ENCODE data around the gene CDH5.
"Not testable (repeated sequence)": the region's sequence is repeated elsewhere in the genome, so short reads cannot be mapped to it uniquely, and the experiment has no call there.

Gene CDH5, protein sequence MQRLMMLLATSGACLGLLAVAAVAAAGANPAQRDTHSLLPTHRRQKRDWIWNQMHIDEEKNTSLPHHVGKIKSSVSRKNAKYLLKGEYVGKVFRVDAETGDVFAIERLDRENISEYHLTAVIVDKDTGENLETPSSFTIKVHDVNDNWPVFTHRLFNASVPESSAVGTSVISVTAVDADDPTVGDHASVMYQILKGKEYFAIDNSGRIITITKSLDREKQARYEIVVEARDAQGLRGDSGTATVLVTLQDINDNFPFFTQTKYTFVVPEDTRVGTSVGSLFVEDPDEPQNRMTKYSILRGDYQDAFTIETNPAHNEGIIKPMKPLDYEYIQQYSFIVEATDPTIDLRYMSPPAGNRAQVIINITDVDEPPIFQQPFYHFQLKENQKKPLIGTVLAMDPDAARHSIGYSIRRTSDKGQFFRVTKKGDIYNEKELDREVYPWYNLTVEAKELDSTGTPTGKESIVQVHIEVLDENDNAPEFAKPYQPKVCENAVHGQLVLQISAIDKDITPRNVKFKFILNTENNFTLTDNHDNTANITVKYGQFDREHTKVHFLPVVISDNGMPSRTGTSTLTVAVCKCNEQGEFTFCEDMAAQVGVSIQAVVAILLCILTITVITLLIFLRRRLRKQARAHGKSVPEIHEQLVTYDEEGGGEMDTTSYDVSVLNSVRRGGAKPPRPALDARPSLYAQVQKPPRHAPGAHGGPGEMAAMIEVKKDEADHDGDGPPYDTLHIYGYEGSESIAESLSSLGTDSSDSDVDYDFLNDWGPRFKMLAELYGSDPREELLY

DNA sequence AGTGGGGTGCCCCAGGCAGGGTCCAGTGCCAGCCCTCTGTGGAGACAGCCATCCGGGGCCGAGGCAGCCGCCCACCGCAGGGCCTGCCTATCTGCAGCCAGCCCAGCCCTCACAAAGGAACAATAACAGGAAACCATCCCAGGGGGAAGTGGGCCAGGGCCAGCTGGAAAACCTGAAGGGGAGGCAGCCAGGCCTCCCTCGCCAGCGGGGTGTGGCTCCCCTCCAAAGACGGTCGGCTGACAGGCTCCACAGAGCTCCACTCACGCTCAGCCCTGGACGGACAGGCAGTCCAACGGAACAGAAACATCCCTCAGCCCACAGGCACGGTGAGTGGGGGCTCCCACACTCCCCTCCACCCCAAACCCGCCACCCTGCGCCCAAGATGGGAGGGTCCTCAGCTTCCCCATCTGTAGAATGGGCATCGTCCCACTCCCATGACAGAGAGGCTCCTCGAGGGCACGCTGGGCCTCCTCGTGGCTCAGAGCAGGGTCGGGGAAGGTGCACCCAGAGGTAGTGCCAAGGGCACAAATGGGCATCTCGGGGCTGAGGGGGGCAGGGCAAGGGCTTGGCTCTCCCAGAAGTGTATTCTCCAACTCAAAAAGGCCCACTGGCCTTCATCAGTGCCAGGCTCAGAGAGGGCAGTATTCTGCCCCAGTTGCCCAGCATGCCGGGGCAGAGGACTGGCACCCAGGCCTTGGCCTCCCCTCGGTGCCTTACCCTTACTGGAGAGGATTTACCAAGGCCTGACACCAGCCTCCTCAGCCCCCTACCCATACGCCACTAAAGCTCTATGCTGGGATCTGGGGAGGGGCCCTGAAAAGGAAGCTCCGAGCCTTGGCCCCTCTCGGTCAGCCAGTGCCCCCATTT lies at the start of gene CDH5:
Gene CDH5, plus strand, starts transcription at position 259 of the 867 bp plus-strand sequence. CDS start 12,647 bp downstream, outside the sequence.
- FAIRE-seq (no peak), DNase-seq (ENCODE audit: insufficient read length, low spot score) (no peak)

DNA sequence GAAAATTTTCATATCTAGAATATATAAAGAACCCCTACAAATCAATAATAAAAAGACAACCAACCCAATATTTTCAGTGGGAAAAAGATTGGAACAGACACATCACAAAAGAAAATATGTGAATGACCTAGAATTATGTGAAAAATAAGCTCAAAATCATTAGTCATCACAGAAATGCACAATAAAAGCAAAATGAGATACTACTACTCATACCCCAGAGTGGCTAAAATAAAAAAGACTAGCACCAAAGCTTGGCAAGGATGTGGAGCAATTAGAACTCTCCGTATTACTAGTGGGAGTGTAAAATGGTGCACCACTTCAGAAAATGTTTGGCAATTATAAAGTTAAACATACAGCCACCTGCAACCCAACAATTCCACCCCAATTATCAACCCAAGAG lies 48.0 kb upstream of the CDH5 start:
- DNase-seq (ENCODE audit: insufficient read length, low spot score) (no peak), FAIRE-seq (no peak)

DNA sequence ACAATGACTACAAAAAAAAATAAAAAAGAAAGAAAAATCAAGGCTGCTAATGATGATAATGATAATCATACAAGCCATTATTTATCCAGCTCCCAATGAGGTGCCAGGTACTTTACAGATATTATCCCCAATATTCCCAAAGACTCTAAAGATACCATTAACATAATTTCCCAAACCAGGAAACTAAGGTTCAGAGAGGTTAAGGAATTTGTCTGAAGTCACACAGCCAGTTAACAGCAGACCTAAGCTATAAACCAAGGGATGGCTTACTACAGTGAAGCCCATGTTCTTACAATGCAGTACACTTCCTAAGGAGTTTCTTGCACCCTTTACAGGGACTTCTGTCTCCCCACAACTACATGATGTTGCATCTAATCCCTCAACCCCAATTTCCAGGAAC lies 45.7 kb upstream of the CDH5 start:
- DNase-seq (ENCODE audit: insufficient read length, low spot score) (no peak), FAIRE-seq (no peak)

DNA sequence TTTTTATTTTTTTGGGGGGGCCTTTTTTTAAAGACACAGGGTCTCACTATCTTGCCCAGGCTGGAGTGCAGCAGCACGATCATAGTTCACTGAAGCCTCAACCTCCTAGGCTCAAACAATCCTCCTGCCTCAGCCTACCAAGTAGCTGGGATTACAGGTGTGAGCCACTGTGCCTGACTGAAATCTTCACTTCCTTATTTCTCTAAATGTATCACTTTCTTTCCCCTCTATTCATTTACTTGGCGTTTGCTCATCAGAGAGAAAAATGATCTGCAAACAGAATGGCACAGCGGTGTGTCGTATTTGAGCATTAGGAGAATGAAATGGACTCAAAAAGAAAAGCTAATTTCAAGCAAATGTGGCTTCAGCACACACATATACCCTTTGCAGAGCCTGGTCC lies 44.3 kb upstream of the CDH5 start:
- FAIRE-seq: peak; percentile 73
- no peak for DNase-seq (ENCODE audit: insufficient read length, low spot score)

DNA sequence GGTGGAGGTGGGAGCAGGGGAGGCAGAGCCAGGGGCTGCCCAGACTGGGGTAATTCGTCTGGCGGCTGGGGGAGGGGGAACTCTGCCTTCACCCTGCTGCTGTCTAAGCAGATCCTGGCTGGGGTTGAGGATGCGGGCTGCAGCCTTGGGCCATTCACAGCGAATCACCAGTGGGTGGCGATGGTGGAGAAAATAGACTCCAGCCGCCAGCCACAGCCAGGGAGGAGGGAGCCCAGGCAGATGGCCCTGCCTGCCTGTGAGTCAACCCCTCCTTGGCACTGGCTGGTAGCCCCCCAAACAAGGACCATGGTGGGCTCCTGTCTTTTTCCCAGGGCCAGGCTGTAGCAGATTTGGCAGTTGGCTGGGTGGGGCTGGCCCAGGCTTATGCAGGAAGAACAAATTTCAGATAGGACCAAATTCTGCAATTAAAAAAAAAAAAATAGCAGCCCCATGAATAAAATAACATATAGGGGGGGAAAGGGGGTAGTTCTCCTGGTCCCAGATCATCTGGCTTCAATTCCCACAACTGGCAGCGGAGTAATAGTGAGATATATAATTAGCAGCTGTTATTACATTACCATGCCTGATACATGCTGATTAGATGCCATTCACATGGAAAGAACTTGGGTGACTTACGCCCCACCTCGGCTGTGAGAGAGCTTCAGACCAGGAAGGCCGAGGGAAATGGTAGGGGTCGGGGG lies 41.5 kb upstream of the CDH5 start:
- FAIRE-seq (no peak), DNase-seq (ENCODE audit: insufficient read length, low spot score) (no peak)

DNA sequence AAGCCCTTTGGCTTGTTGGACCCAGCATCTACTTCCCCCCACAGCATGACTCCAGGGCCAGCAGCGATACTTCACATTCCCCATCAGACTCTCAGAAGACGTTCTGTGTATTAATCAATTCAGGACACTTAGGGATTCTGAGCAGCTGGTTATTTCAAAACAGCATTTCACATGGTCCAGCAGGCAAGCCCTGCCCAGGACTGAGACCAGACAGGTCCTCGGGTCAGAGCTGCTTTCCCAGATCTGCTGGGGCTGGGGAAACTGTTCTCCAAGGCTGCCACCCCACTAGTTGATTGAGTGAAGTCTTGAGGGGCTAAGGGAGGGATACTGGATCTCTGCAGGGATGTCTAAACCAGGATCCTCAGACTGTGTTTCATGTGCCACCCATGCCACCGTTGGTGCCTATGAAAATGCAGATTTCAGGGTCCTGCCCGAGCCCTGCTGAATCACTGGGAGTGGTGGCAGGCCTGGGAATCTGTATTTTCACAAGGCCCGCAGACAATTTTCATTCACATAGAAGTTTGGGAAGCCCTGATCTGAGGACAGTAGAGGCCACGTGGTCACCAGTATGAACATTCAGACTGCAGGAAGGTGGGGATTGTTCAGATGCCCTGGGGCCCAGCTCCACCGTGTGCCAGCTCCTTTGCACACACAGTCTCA lies 40.6 kb upstream of the CDH5 start:
- DNase-seq (ENCODE audit: insufficient read length, low spot score) (no peak), FAIRE-seq (no peak)

DNA sequence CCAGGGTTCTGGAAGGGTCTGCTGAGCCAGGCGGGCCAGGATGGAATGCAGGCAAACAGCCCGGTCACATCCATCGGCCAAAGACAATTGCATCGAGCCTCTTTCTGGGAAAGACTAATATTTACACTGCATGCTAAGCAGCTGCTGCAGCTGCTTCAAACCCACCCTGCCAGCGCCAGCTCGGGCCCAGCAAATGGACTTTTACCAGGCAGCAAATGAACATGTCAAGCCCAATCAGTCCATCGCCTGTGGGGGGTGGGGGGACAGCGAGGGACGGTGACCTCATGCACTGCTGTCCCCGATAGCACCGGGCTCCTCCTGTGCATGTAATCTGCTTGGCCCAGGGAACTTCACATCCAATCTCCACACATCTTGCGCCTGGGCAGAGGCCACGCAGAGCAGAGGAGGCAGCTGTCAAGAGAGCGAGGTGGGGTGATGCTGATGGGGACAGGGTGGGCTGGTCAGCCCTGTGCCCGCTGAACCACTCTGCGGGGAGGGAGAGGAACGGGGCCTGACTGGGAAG lies 39.4 kb upstream of the CDH5 start:
- FAIRE-seq (no peak), DNase-seq (ENCODE audit: insufficient read length, low spot score) (no peak)

DNA sequence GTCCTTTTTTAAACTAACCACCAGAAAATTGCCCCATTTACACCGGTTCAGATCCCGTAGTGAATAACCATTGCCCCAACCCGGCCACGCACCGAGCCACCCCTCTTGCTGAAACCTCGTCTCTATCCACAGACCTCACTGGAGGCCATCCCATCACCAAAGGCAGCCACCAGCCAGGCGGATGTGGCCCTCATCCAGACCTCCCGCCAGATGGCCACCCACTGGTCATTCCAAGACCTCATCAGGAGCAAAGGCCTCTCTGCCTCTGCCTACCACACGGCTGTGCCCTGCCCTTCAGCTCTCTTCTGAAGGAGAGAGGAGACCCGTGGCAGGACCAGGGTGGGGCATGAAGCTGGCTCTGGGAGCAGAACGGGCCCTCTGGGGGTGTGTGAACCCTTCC lies 38.2 kb upstream of the CDH5 start:
- DNase-seq (ENCODE audit: insufficient read length, low spot score): no peak
- FAIRE-seq: no peak

DNA sequence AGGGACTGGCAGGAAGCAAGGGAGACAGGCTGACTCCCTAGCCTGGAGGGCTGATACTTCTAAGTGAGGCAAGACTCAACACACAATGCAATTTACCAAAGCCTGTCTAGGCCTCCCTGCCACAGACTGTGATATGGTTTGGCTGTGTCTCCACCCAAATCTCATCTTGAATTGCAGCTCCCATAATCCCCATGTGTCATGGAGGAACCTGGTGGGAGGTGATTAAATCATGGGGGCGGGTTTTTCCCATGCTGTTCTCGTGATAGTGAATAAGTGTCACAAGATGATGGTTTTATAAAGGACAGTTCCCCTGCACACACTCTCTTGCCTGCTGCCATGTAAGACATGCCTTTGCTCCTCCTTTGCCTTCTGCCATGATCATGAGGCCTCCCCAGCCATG lies 35.0 kb upstream of the CDH5 start:
- not testable (repeated sequence) for DNase-seq (ENCODE audit: insufficient read length, low spot score); FAIRE-seq

DNA sequence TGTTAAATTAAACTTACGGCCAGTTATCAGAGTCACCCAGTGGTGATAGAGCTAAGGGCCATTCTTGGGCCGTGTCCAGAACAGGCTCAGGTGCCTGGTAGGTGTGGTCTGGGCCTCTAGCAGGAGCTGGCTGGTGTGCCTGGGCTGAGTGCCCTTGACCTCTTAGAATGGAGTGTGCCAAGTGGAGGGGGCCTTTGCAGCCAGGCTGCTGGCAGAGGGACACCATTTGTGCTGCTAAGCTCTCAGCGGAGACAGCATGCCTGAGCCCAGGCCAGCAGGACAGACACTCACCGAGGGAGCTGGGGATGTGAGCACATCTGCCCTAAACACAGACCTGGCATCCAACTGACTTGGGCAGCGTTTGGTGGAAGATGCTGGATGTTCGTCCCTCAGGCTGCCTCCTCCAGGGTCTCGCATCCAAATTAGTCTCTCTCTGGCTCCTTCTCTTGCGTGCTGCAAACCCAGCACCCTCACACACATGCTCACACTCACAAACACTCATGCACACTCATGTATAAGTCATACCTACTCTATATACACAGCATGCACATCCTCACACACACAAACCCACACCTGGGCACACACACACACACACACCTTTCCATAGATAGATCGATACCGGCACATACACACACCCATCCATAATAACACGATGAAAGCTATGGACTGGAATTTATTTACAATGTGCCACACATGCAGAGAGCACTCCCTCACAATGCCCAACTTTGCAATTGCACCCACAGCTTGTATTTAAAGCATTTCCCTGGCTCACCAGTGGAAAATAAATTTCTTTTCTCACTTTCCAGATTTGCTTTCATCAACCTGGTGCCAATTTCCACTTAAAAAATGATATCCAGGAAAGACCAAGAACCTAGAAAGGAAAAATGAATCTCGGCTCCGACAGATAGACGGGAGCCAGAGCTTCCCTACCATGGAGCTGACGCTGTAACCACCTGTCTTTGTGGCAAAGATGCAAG lies 33.6 kb upstream of the CDH5 start:
- FAIRE-seq: no peak
- DNase-seq (ENCODE audit: insufficient read length, low spot score): no peak

DNA sequence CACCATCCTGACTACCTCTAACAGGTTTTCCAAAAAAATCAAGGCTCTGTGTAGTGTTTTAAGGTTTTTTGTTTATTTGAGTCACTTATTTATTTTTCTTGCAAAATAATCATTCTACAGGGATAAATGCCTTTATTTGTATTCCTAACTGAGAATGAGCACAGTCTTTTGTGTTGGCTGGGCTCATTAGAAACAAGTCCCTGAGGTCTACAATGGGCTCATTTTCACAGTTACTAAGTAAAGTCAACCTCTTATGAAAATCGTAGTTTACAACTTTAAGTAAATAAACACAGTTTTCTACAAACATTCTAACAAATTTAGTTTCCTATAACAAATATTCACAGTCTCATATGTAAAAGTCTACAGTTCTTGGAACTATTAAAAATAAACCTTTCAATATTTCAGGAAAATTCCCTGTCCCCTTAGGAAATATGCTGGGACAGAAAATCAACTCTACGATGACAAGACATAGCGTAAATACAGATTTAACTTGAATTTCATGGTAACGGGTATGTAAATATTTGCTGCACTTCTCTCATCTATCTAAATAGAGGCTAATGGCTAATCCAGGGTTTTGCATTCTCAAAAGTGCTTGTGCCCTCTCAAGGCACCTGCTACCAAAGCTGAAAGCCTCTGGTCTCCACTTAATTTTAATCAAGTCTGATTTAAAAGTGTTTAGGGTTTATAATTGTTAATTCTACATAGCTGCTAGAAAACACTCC lies 31.5 kb upstream of the CDH5 start:
- FAIRE-seq (no peak), DNase-seq (ENCODE audit: insufficient read length, low spot score) (no peak)

DNA sequence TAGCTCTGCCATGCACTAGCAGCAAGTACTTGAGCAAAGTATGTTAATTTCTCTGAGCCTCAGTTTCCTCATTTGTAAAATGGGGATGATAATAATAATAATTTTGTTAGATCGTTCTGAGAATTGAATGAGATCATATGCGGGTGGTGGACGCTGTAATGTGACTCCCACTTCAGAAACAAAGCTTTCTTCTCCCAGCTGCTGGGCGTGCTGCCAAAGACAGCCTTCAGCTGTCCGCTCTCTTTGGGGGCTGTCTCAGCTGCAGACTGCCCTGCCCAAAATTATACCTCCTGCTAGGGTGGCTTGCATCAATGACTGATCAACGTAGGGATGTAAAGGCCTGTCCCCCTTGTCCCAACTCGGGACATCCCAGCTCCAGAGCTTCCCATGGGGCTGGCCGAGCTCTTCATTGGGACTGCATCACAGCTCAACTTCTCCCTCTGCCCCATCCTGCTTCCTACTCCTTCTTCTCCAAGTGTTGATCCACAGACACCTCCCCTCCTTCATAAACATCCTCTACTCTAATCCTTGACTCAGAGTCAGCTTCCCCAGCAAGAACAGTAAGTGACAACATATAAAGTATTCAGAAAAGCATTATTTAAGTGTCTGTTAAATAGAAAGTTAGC lies 30.7 kb upstream of the CDH5 start:
- DNase-seq (ENCODE audit: insufficient read length, low spot score) (no peak), FAIRE-seq (no peak)

DNA sequence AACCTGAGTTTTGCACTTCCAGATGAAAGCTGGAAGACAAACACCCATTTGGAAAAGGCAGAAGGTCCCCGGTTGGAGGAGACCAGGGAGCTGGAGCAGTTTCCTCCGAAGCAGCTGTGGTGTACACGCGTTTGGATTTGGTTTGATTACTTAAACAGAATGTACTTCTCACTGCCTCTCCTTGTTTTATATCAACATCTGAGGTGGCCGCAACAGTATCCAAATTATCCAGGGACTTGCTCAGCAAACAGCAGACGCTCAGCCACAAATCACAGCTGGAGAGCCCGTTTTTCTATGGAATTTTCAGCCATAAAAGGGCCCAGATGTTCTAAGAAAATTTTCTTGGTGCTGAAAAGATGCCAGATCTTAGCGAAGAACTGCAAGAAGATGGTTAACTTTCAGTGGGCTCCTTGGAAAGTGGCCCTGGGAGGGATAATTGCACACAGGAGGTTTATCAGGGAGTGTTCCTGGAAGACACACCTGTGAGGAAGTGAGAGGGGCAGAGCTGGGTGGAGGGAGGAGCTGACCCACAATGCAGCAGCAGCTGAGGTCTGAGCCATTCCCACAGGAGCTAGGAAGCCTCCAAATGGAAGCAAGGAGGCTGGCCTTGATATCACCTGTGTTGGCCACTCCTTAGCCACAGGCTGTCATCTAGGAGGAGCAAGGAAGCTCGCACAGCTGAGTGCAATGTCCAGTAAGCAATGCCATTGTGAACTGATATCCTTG lies 28.9 kb upstream of the CDH5 start:
- FAIRE-seq (no peak), DNase-seq (ENCODE audit: insufficient read length, low spot score) (no peak)

DNA sequence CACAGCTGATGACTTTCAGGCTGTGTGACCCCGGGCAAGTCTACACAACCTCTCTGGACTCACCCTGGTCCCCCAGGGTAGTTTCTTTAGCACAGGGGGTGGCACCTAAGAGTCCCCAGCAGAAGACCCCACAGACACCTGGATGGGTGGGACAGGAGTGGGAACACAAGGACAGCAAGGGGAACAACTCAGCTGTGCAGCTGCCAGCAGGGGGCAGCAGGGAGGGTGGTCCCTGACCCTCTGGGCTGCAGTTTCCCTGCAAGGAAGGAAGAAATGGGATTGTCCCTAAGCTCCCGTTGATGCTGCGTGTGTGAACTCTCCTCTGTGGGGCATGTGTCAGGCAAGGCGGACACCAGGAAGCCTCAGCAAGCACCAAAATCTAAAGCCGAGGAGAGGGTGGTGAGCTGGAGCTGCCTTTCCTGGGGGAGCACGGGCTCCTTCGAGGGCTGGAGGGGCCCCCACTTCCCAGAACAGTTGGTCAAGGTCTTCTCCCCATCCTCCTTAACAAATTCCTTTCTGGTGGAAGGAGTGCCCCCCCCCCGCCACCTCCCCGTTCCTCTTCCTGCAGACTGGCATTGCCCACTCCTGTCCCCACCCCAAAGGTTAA lies 24.1 kb upstream of the CDH5 start:
- DNase-seq (ENCODE audit: insufficient read length, low spot score): peak; percentile 27

DNA sequence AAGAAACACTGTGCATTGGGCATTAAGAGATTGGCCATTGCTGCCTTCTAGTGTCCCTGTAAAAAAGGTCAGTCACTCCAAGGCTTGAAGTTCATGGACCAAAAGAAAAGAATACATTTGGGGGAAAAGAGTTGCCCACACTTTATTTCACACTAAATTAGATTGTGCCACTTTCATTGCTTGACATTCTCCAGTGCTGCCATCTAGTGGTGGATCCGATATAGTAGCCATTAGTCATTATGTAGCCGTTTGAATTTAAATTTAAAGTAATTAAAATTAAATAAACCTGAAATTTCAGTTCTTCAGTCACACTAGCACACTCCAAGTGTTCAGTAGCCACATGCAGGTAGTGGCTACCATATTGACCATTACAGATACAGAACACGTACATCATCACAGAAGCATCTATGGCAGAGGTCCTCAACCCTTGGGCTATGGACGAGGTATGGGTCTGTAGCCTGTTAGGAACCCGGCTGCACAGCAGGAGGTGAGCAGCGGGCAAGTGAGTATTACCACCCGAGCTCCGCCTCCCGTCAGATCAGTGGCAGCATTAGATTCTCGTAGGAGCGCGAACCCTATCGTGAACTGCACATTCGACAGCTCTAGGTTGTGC lies 21.9 kb upstream of the CDH5 start:
- DNase-seq (ENCODE audit: insufficient read length, low spot score): no peak
- FAIRE-seq: peak; percentile 70

More for the DNA sequence above, 24.1 kb upstream of the CDH5 start:
- no peak for FAIRE-seq

DNA sequence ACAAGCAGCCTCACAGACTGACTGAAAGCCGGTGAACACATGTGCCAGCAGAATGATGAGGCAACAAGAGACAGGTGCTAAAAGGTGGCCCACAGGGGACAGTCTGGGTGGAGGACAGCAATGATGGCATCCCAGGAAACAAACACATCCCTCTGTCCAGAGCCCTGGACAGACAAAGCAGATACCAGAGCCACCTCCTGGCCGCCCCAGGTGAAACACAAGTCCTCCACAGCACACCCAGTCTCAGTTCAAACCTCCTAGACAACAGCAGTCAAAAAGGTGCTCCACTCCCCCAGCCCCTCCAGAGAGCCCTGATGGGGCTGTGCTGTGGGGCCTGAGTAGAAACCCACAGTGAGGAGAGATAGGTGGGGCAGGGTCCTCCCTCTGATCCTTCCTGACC lies 20.3 kb upstream of the CDH5 start:
- no peak for FAIRE-seq
- no peak for DNase-seq (ENCODE audit: insufficient read length, low spot score)
